ENCODE data around the gene PCBP3.

DNA sequence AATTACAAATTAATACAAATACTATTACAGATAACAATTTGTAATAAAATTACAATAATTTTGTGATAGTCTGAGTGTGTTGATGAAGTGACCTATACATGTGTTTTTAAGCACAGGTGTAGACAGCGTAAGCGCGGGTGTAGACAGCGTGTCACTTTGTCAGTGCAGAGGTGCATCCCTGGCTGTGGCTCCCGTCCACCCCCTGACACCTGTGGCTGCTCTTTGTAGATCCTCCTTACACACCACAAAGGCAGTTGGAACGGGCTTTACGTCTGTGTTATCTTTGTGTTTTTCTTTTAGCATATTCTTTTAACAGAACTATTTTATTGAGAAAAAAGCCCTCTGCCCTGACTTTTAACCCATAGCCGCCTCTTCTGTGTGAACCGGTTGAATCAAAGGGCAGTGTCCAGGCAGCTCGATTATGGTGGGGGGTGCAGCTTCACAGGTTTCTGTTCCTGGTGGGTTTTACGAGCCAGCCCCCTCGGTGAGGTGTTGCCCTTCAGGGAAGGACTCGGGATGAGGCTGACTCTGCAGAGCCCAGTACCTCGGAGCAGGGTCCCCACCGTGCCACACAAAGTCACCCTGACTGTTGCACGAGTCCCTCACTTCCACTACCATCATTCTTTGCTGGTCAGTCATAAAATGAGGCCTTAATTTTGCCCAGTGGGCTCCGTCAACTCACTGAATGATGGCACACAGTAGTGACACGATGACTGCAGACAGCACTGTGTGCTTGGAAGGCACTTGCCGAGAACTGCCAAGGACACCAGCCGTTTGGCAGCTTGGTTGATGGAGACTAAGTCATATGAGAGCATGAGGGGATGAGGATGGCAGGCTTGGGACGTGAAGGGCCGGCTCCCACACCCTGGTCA, 251.6 kb downstream of the PCBP3 start:
- TF ChIP-seq POLR2A (IDR thresholded peaks at IDR 0.05) (no peak), POLR2AphosphoS5 (IDR thresholded peaks at IDR 0.05) (no peak)
- TF ChIP-seq, protein P1, sequence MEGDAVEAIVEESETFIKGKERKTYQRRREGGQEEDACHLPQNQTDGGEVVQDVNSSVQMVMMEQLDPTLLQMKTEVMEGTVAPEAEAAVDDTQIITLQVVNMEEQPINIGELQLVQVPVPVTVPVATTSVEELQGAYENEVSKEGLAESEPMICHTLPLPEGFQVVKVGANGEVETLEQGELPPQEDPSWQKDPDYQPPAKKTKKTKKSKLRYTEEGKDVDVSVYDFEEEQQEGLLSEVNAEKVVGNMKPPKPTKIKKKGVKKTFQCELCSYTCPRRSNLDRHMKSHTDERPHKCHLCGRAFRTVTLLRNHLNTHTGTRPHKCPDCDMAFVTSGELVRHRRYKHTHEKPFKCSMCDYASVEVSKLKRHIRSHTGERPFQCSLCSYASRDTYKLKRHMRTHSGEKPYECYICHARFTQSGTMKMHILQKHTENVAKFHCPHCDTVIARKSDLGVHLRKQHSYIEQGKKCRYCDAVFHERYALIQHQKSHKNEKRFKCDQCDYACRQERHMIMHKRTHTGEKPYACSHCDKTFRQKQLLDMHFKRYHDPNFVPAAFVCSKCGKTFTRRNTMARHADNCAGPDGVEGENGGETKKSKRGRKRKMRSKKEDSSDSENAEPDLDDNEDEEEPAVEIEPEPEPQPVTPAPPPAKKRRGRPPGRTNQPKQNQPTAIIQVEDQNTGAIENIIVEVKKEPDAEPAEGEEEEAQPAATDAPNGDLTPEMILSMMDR (IDR thresholded peaks at IDR 0.05): no peak
